Stomach (tissue), 9 donors: Measurements from ENCODE around the gene MUC5AC. TPM values are rescaled to one million over a fixed set of nuclear protein-coding genes. Genes with fewer than 3 reads are reported as not detected.
"Not testable (repeated sequence)": the region's sequence is repeated elsewhere in the genome, so short reads cannot be mapped to it uniquely, and the experiment has no call there.

Source experiments
- DNase-seq, 2 donors: peaks; one replicate each; pipeline versions ENCODE4 v3.0.0 to v3.0.0-alpha.2; 2013 to 2019
- H3K27ac ChIP-seq, 5 donors: fragments of 200-600 bp in 4 of 5; sonication (generic) in 4 of 5; one replicate each; pipeline ENCODE4 v1.5.1; 2013 to 2019; ENCODE audit warnings: mild to moderate bottlenecking in 1 of 5, moderate library complexity in 1 of 5
- H3K27me3 ChIP-seq, 3 donors: fragments of 200-600 bp; sonication (generic); one replicate each; pipeline ENCODE4 v1.5.1; 2017 to 2019; ENCODE audit warnings: mixed run types in 1 of 3
- H3K36me3 ChIP-seq, 4 donors: fragments of 200-600 bp; sonication (generic); 1 replicate in 3 of 4; 2 replicates in 1 of 4; pipeline ENCODE4 v1.5.1; 2016 to 2019
- H3K4me1 ChIP-seq, 4 donors: fragments of 200-600 bp; sonication (generic); one replicate each; pipeline ENCODE4 v1.5.1; 2016 to 2019
- H3K4me3 ChIP-seq, 4 donors: fragments of 200-600 bp; sonication (generic) in 3 of 4; one replicate each; pipeline ENCODE4 v1.5.1; 2016 to 2019; ENCODE audit warnings: mild to moderate bottlenecking in 1 of 4
- H3K9me3 ChIP-seq, 4 donors: fragments of 200-600 bp; sonication (generic); one replicate each; pipeline ENCODE4 v1.5.1; 2016 to 2019
- EP300 ChIP-seq: sonication (generic); formaldehyde crosslinking; IDR thresholded peaks from one replicate; pipeline ENCODE4 v1.6.1; 2017; ENCODE audit warnings: antibody characterized with exemption
- POLR2A ChIP-seq, 4 donors: fragments of 450-650 bp; IDR thresholded peaks; one replicate each; pipeline ENCODE4 v1.6.1; 2016; ENCODE audit warnings: antibody characterized with exemption in 4 of 4, control low read depth in 2 of 4, mild to moderate bottlenecking in 1 of 4, moderate library complexity in 1 of 4
- POLR2AphosphoS5 ChIP-seq, 3 donors: sonication (generic); formaldehyde crosslinking; IDR thresholded peaks; one replicate each; pipeline ENCODE4 v1.6.1; 2016; ENCODE audit warnings: antibody characterized with exemption in 3 of 3
- WGBS, 5 donors: extraction: QIAGEN DNeasy Blood & Tissue Kit in 3 of 5; methylation state at CpG; one replicate each; pipeline versions ENCODE4 v1.1.5 to v1.1.7; 2013 to 2018; 5-methylcytosine and 5-hydroxymethylcytosine counted together
- intact Hi-C: fragments of 100-400 bp; cut with DNase I; formaldehyde crosslinking; loops from one replicate; pipeline ENCODE4 v1.15.1; 2023; ENCODE audit warnings: low total_unique reads
- polyA plus RNA-seq, 3 donors: library from polyadenylated mRNA; stranded (reverse); fragments of 200-250 nt; gene quantifications; one replicate each; pipeline ENCODE4 v1.2.3, GENCODE V29; 2013
- total RNA-seq, 5 donors: library from RNA; depleted of rRNA; stranded (reverse); fragments of >200 nt; gene quantifications; one replicate each; pipeline versions ENCODE4 v1.1.0 to v1.2.3, GENCODE V29; 2014 to 2016
- TF ChIP-seq, protein P1 (sequence below), 7 experiments: fragments of 450-650 bp in 4 of 7; fragments of 200-600 bp in 3 of 7; sonication (generic) in 3 of 7; IDR thresholded peaks; one replicate each; pipeline ENCODE4 v1.5.1; 2016 to 2019; ENCODE audit warnings: antibody characterized with exemption in 7 of 7, control low read depth in 2 of 7, mild to moderate bottlenecking in 1 of 7
- donor health status: healthy with polysubstance abuse.
- donor health status: Bipolar disorder and iron deficiency.
- donor health status: healthy.

The MUC5AC gene
- total and polyA plus RNA-seq, 8 donors = 2.0 to 1,253 (median 171) TPM

DNA sequence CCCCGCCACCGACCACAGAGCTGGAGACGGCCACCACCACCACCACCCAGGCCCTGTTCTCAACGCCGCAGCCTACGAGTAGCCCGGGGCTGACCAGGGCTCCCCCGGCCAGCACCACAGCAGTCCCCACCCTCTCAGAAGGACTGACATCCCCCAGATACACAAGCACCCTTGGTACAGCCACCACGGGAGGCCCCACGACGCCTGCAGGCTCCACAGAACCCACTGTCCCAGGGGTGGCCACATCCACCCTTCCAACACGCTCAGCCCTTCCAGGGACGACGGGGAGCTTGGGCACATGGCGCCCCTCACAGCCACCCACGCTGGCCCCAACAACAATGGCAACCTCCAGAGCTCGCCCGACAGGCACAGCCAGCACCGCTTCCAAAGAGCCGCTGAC, 84.0 kb downstream of the MUC5AC start:
- Histone ChIP-seq H3K4me3 (no peak overlapping the region), H3K9me3 (no peaks in the 10 kb centered on the region), H3K4me1 (peaks cover 0 to 7% (median 0%) of the 10 kb centered on the region in 4 donors), H3K36me3 (no peaks in the 10 kb centered on the region), H3K27ac (no peak overlapping the region), H3K27me3 (no peaks in the 10 kb centered on the region)
- intact Hi-C loops = no loop called here
- DNase-seq = no peak
- 92 to 97% (median 96%) methylated on average over 12 to 20 of the region's 20 CpGs for WGBS, 5 donors
- TF ChIP-seq POLR2AphosphoS5 (IDR thresholded peaks at IDR 0.05) = no peak
- TF ChIP-seq EP300 = no peak
- no peak for TF ChIP-seq POLR2A (IDR thresholded peaks at IDR 0.05)
- TF ChIP-seq, protein P1, sequence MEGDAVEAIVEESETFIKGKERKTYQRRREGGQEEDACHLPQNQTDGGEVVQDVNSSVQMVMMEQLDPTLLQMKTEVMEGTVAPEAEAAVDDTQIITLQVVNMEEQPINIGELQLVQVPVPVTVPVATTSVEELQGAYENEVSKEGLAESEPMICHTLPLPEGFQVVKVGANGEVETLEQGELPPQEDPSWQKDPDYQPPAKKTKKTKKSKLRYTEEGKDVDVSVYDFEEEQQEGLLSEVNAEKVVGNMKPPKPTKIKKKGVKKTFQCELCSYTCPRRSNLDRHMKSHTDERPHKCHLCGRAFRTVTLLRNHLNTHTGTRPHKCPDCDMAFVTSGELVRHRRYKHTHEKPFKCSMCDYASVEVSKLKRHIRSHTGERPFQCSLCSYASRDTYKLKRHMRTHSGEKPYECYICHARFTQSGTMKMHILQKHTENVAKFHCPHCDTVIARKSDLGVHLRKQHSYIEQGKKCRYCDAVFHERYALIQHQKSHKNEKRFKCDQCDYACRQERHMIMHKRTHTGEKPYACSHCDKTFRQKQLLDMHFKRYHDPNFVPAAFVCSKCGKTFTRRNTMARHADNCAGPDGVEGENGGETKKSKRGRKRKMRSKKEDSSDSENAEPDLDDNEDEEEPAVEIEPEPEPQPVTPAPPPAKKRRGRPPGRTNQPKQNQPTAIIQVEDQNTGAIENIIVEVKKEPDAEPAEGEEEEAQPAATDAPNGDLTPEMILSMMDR (IDR thresholded peaks at IDR 0.05) = no peak

GRCh38 chr11:1242289-1242688, 84.5 kb downstream of the MUC5AC start:
- Histone ChIP-seq H3K4me3 (no peak overlapping the region), H3K27me3 (no peaks in the 10 kb centered on the region), H3K4me1 (peaks cover 0 to 6% (median 0%) of the 10 kb centered on the region in 4 donors), H3K9me3 (no peaks in the 10 kb centered on the region), H3K27ac (no peak overlapping the region), H3K36me3 (no peaks in the 10 kb centered on the region)
- TF ChIP-seq, protein P1 (IDR thresholded peaks at IDR 0.05) = no peak
- intact Hi-C loops = no loop called here
- WGBS, 5 donors = 89 to 96% (median 89%) methylated on average over 20 of the region's 20 CpGs
- DNase-seq = no peak

DNA sequence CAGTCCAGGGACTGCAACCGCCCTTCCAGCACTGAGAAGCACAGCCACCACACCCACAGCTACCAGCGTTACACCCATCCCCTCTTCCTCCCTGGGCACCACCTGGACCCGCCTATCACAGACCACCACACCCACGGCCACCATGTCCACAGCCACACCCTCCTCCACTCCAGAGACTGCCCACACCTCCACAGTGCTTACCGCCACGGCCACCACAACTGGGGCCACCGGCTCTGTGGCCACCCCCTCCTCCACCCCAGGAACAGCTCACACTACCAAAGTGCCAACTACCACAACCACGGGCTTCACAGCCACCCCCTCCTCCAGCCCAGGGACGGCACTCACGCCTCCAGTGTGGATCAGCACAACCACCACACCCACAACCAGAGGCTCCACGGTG, 85.0 kb downstream of the MUC5AC start:
- intact Hi-C loops, H3K27ac ChIP-seq, H3K9me3 ChIP-seq, DNase-seq, H3K4me3 ChIP-seq, H3K36me3 ChIP-seq, H3K27me3 ChIP-seq, H3K4me1 ChIP-seq: not testable (repeated sequence)
- WGBS, 5 donors = 54 to 86% (median 77%) methylated on average over 4 to 9 of the region's 11 CpGs

- intact Hi-C loops, H3K4me3 ChIP-seq, H3K27me3 ChIP-seq, H3K4me1 ChIP-seq, DNase-seq, H3K36me3 ChIP-seq, H3K27ac ChIP-seq, H3K9me3 ChIP-seq: not testable (repeated sequence)
- WGBS, 5 donors = 85 to 98% (median 93%) methylated on average over 4 to 15 of the region's 18 CpGs
Observed at GRCh38 chr11:1243521-1243920, 85.8 kb downstream of the MUC5AC start.

DNA sequence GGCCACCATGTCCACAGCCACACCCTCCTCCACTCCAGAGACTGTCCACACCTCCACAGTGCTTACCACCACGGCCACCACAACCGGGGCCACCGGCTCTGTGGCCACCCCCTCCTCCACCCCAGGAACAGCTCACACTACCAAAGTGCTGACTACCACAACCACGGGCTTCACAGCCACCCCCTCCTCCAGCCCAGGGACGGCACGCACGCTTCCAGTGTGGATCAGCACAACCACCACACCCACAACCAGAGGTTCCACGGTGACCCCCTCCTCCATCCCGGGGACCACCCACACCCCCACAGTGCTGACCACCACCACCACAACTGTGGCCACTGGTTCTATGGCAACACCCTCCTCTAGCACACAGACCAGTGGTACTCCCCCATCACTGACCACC, 86.8 kb downstream of the MUC5AC start:
- DNase-seq, H3K27me3 ChIP-seq, intact Hi-C loops, H3K27ac ChIP-seq, H3K4me1 ChIP-seq, H3K4me3 ChIP-seq, H3K9me3 ChIP-seq, H3K36me3 ChIP-seq: not testable (repeated sequence)
- 82 to 99% (median 97%) methylated on average over 8 to 9 of the region's 9 CpGs for WGBS, 5 donors

- 83 to 93% (median 92%) methylated on average over 7 to 13 of the region's 14 CpGs for WGBS, 5 donors
- intact Hi-C loops, H3K27ac ChIP-seq, DNase-seq, H3K27me3 ChIP-seq, H3K36me3 ChIP-seq, H3K4me1 ChIP-seq, H3K9me3 ChIP-seq, H3K4me3 ChIP-seq: not testable (repeated sequence)
Observed at GRCh38 chr11:1245717-1246116, 88.0 kb downstream of the MUC5AC start.

DNA sequence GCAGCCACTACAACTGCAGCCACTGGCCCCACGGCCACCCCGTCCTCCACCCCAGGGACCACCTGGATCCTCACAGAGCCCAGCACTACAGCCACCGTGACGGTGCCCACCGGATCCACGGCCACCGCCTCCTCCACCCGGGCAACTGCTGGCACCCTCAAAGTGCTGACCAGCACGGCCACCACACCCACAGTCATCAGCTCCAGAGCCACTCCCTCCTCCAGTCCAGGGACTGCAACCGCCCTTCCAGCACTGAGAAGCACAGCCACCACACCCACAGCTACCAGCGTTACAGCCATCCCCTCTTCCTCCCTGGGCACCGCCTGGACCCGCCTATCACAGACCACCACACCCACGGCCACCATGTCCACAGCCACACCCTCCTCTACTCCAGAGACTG, 88.5 kb downstream of the MUC5AC start:
- H3K4me3 ChIP-seq, DNase-seq, H3K27ac ChIP-seq, H3K27me3 ChIP-seq, H3K9me3 ChIP-seq, intact Hi-C loops, H3K36me3 ChIP-seq, H3K4me1 ChIP-seq: not testable (repeated sequence)
- WGBS, 5 donors = 70 to 86% (median 75%) methylated on average over 10 to 14 of the region's 14 CpGs

GRCh38 chr11:1247026-1247425, 89.3 kb downstream of the MUC5AC start:
- H3K36me3 ChIP-seq, H3K9me3 ChIP-seq, DNase-seq, H3K27ac ChIP-seq, intact Hi-C loops, H3K27me3 ChIP-seq, H3K4me1 ChIP-seq, H3K4me3 ChIP-seq: not testable (repeated sequence)
- WGBS, 5 donors = 86 to 95% (median 91%) methylated on average over 4 to 14 of the region's 14 CpGs

DNA sequence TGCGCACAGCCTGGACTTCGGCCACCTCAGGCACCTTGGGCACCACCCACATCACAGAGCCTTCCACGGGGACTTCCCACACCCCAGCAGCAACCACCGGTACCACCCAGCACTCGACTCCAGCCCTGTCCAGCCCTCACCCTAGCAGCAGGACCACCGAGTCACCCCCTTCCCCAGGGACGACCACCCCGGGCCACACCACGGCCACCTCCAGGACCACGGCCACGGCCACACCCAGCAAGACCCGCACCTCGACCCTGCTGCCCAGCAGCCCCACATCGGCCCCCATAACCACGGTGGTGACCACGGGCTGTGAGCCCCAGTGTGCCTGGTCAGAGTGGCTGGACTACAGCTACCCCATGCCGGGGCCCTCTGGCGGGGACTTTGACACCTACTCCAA, 91.2 kb downstream of the MUC5AC start:
- H3K9me3 ChIP-seq, H3K27ac ChIP-seq, H3K4me3 ChIP-seq, intact Hi-C loops, H3K27me3 ChIP-seq, H3K4me1 ChIP-seq, DNase-seq, H3K36me3 ChIP-seq: not testable (repeated sequence)
- WGBS, 5 donors = 87 to 95% (median 91%) methylated on average over 6 to 10 of the region's 18 CpGs; no CpG with 5 or more reads in 1 of the 5 donors

GRCh38 chr11:1250411-1250810, 92.7 kb downstream of the MUC5AC start:
- H3K27ac ChIP-seq, H3K36me3 ChIP-seq, H3K4me1 ChIP-seq, H3K27me3 ChIP-seq, intact Hi-C loops, DNase-seq, H3K9me3 ChIP-seq, H3K4me3 ChIP-seq: not testable (repeated sequence)
- 82 to 96% (median 92%) methylated on average over 2 to 5 of the region's 12 CpGs; no CpG with 5 or more reads in 1 of the 5 donors for WGBS, 5 donors
